Left lobe of liver (tissue), 2 donors: ENCODE data around the gene RBKS. TPM values are rescaled to one million over a fixed set of nuclear protein-coding genes. Genes with fewer than 3 reads are reported as not detected.

Experiments used
- ATAC-seq: fragments of 200-7000 bp; cut with Tn5 transposase; one replicate; pipeline ENCODE4 v1.9.1; 2020; ENCODE audit warnings: mild to moderate bottlenecking, moderate library complexity
- DNase-seq: peaks from one replicate; pipeline ENCODE4 v3.0.0-alpha.2; 2020; ENCODE audit warnings: low spot score
- total RNA-seq: library from RNA; stranded (reverse); gene quantifications from one replicate; pipeline ENCODE4 v1.2.1, GENCODE V29; 2021
- donor health status: DM: no; HTN: no; CAD: no; lungs with moderate emphysema.
- donor health status: DM: no; HTN: yes; CAD: no.

RBKS gene
- total RNA-seq, 1 donor from 2014 or later, result 13.3 TPM

DNA sequence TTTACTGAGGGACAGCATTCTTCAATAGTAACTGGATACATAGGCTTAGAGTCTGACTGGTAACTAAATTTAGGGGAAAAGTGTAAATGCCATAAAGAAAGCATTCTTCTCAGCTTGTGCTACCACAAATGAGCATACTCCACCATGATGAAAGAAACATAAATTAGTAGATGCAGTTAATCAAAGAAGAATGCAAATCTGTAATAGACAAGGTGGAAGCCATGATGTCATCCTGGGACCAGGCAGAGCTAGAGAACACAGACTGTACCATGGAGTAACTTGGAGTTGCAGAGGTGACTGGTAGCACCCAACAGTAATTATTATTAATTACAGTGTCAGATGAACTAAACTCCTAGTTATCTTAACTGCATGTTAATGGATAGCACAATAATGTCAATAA lies 51.7 kb downstream of the RBKS start:
- DNase-seq, result no peak
- no peak for ATAC-seq

DNA sequence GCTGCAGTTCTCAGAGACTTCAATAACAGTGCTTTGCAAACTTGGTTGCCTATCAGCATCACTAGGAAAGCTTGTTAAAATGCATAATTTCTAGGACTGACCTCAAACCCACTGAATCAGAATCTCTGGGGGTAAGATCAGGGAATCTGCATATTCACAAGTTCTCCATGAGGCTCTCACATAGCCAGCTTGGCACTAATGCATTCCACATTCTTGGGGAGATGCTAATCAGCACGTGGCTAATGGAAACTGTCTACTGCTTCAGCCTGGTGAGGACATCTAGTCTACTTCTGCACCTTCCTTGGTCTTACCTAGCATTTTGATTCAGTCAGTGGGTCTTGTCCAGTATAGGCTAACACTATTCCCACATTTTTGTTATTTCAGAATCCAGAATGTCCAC lies 56.3 kb downstream of the RBKS start:
- DNase-seq (no peak), ATAC-seq (no peak)

DNA sequence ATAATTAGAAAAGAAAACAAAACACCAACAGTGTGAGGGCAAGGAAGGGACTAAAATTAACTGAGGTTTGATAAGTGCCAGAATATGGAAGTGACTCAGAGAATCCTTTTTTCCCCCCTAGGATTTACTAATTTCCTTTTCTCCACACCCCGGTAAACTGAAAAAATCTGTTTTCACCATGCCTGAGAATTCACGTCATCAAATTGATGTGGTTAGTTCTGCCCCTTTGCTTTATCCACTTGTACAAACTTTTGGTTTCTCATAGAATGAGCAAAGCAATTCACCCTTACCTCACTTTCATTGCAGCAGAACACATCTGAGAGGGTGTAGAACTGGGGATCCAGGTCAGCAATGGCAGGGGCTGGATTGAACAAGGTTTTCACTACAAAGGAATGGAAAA lies 57.8 kb downstream of the RBKS start:
- no peak for ATAC-seq
- no peak for DNase-seq

DNA sequence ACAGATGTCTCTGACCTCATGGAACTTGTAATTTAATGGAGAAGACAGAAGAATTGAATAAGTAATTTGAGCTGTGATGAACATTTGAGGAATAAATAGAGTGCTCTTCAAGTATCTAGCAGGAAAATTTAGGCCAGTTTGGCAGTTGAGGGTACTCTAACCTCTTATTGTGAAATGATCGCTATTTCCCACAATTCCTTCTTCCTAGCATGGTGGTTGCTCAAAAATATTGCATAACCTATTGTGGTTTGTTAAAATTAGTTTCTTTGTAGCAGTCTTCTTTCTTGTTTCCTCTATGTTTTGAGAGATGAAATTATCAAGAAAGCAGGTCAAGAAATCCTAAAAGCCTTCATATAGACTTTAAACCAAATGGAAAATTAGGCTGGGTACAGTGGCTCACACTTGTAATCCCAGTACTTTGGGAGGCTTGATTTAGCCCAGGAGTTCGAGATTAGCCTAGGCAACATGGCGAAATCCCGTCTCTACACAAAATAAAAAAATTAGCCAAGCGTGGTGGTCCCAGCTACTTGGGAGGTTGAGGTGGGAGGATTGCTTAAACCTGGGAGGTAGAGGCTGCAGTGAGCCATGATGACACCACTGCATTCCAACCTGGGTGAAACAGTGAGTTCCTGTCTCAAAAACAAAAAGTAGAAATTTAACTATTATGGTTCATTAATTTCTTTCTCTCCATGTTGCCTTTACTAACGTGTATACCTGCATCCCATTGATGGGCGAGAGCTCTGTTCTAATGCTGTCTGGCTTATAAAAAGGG lies 58.7 kb downstream of the RBKS start:
- no peak for ATAC-seq
- no peak for DNase-seq

DNA sequence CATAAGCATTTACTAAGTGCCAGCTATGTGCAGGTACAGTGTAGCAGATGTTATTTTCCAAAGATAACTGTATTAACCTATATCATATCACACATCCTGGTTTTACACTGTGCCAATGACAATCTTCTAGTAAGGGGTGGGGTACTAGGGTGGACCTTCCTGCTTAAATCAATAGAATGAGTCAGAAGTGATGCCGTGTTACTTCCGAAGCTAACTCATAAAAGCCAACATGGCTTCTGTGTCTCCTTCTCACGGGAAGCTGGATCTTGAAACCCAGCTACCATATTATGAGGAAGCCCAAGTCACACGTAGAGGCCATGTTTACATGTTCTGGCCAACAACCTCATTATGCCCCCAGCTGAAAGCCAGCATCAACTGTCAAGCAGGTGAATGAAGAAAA lies 59.5 kb downstream of the RBKS start:
- ATAC-seq, result no peak
- DNase-seq, result no peak

DNA sequence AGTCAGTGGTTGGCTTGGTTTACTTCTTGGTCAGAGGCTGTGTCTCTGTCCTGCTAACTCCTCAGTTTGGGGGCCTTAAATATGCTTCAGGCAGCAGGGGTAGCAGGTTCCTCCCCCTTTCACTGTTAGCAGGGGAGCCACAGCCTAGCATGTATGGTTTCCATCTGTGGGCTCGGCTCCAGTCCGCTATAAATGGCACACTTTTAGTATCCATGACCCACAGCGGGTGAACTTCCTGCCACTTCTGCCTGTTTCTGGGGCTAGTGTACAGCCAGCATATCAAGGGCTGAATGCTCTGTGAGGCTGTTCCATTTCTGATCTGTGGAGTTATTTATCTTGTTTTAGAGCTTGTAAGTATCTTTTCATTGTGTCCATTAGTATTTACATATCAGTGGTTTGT lies 60.4 kb downstream of the RBKS start:
- no peak for DNase-seq
- no peak for ATAC-seq

DNA sequence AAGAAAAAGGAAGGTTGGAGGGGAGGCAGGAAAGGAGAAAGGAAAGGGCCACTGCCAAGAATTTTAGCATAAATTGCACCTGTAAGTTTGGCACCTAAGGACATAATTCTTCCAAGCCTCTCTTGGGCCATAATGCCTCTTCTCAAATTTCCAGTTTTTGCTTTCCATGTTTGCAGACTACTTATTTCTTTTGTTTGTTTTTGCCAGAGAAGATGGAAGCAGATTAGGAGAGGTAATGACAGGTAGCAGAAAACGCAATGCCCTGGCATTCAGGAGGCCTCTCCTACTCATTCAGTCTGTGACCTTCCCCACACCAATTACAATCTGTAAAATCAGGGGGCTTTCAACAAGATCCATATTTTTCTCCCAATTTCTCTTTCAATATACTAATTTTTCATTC lies 61.9 kb downstream of the RBKS start:
- DNase-seq (no peak), ATAC-seq (no peak)

DNA sequence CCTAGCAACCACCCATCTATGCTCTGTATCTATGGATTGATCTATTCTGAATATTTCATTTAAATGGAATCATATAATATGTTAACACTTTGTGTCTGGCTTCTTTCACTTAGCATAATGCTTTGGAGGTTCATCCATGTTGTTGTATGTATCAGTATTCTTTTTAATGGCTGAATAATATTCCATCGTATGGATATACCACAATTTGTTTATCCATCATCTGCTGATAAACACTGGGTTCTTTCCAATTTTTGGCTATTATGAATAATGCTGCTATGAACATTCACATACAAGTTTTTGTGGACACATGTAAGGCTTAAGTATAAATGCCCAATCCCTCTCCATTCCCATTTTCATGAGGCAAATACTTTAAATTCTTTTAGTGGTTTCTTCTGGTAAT lies 65.8 kb downstream of the RBKS start:
- DNase-seq (no peak), ATAC-seq (no peak)

DNA sequence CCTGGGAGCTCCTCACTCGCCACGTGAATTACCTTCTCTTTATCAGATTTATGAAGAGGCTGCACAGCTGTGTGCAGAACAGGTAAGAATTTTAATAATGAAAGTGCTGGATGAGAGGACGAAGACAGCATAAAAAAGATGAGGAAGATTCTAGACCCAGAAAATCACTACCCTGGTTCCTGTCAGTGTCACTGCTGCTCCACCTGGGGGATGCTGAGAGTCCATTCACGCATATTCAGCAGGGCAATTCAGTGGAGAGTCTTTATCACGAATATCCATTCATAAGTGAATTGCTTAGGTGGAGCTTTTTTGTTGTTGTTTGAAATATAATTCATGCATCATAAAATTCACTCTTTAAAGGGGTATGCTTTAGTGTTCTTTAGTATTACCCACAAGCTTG lies 66.6 kb downstream of the RBKS start:
- no peak for ATAC-seq
- no peak for DNase-seq

DNA sequence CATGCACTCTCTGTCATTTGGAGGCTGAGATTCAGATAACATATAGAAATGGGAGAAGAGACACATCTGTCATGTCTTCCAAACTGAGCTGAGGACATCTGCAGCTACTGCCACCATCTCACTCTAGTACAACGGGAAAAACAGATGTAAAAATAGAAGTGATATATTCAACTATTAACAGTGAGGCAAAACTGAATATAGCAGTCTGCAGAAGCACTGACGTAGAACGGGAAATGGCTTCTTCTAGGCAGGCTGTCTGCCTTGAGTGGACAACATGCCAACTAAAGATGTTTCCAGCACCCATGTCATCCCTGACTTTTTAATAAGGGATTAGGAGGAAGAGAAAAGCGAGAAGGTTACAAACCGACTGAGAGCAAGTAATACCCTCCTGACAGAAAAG lies 67.1 kb downstream of the RBKS start:
- DNase-seq, result no peak
- ATAC-seq, result no peak

DNA sequence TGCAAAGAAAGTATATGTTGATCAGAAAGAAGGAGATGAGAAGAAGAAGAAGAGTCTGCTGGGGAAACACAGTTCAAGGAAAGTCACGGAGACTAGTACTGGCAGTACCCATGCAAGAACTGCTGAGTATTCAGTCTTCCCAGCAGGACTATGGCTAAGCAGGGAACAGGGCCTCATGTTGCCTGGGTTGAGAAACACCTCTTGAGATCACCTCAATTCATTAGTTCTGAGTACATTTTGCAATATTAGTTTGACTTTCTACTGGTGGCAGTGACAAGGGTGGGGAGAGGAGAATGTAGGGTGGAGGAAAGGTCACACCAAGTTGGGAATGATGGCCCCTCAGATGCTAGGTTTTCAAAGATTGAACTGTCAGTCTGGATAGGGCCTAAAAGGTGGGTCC lies 68.1 kb downstream of the RBKS start:
- no peak for DNase-seq
- ATAC-seq, result no peak

DNA sequence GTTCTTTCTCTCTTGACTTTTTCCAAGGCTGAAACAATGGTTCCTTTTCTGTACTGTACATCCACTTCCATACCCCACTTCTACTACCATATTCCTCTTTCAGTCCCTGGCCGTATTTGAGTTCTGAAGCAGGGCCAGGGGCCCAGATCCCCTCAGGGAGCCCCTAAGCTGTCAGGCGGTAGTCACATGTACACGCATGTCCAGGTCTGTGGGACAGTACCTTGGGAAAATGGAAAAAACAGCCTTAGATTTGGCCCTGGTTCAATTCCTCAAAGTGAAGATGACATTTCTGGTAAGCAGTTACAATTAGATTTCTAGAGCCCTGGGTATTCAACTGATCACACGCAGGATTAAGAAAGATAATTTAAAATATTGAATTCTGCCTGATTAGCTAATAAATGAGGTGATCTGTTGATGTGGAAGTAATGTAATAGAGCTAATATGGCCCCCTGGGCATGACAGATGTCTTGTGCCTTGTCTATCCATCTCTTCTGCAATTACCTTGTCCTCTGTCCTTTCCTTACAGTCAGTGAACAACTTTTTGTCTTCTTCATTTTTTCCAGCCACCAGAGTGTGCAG lies 74.2 kb downstream of the RBKS start:
- no peak for ATAC-seq
- DNase-seq, result no peak

DNA sequence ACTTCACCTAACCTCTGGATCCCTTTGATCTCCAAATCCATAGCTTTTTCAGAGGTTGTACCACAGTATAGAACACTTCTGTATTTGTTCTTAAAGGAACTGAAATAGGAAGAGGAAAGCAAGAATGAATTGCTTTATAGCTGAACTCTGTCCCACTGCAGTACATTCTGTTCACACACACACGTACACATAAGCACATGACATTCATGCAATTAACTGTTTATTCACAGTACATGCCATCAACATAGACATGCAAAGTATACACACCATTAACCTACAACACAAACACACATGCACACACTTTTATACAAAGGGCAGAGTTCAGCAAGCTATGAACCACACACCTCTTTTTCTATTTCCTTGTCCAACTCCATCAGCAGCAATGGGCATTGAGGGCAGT lies 75.4 kb downstream of the RBKS start:
- ATAC-seq (no peak), DNase-seq (no peak)

DNA sequence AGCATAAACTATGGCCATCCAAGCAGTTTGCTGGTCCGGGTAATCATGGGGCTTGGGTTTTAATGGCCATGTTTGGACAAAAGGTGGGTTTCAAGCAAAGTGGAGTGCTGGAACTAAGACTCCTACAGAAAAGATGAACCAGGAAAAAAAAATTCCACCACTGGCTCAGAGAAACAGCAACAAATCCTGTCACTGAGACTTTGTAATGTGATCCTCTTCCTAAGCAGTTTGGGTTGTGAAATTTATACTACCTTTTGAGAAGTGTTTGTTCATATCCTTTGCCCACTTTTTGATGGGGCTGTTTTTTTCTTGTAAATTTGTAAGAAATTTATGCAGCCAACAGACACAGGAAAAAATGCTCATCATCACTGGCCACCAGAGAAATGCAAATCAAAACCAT lies 78.4 kb downstream of the RBKS start:
- ATAC-seq (no peak), DNase-seq (no peak)

DNA sequence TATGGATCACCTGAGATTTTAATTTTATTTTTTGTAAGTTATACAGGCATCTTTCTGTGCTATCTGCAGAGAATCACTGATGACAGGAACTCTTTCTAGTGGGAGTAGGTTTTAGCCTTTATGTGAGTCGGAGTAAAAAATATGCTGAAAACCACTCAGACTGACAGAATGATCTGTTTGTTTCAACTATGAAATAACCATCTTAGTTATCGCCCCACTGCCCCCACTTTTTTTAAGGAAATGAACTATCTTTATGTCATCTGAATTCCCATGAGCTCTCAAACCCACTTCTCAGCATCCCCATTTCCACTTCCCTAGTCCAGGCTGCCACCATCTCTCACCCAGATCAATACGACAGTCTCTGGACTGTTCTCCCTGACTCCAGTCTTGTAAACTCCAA lies 79.7 kb downstream of the RBKS start:
- ATAC-seq, result no peak
- no peak for DNase-seq

DNA sequence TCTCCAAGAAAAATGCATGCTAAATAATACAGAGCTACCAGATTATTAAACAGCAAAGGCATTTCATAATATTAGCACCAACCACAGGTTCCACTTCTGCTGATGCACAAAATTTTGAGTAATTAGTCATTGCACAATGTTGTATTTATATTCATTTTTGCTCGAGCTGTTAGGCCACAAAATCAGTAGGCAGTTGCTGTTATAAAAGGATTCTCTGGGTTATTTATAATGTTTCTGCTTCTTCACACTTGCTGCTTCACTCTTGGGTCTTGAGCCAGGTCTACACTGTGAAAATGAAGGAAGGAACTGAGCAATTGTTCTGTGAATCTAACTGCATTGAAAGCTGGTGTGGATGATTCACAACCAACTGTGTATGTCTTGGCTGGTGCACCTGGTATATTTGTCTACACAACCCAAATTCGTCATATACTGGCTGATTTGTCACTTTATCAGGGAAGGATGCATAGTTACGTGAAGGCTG lies 80.4 kb downstream of the RBKS start:
- DNase-seq (no peak), ATAC-seq (no peak)

DNA sequence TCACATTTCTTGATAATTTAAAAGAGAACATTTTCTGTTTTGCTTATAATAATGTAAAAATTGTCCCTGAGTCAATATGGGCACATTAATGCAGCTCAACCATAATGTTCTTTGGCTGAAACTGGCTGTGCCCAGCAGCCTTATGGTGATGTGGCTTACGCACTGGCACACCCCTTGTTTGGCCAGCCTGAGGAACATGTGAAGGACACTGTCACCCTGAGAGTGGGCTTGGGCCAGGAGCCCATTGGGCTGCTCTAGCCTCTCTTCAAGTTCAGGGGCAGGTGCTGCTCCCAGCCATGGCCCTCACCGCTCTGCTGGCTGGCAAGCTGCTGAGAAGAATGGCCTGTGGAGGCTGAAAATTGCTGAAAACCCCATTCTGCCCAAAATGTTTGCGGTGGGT lies 81.2 kb downstream of the RBKS start:
- no peak for ATAC-seq
- DNase-seq, result no peak

DNA sequence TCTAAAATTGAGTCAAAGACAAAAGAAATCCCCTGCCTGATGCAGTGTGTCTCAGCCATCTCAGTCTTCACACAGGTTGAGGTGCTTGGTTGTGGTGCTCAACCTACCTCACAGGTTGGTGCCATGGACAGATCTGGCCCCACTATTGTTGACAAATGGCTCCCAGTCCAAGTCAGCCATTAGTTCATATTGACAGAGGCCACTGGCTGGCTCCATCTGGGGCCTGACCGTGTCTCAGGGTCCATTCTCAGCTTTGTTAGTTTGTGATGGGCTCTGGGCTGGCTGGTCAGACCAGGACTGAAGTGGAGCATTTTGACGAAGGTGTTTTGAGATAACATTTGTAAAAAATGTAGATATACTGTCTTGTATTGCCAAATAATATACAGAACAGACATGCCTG lies 81.8 kb downstream of the RBKS start:
- DNase-seq (no peak), ATAC-seq (no peak)

DNA sequence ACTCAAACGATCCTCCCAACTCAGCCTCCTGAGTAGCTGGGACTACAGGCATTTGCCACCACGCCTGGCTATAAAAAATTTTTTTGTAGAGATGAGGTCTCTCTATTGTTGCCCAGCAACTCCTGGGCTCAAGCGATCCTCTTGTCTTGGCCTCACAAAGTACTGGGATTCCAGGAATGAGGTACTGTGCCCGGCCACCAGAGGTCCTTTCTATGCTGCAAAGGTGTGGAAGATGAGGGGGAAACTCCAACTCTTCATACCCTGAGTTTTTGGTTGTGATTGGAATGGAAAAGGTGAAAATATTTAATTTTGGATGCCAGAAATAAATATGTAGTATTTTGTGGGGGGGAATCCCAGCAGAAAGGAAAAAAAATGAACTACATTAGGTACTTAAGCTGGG lies 82.7 kb downstream of the RBKS start:
- DNase-seq (no peak), ATAC-seq (peak; percentile 65)

DNA sequence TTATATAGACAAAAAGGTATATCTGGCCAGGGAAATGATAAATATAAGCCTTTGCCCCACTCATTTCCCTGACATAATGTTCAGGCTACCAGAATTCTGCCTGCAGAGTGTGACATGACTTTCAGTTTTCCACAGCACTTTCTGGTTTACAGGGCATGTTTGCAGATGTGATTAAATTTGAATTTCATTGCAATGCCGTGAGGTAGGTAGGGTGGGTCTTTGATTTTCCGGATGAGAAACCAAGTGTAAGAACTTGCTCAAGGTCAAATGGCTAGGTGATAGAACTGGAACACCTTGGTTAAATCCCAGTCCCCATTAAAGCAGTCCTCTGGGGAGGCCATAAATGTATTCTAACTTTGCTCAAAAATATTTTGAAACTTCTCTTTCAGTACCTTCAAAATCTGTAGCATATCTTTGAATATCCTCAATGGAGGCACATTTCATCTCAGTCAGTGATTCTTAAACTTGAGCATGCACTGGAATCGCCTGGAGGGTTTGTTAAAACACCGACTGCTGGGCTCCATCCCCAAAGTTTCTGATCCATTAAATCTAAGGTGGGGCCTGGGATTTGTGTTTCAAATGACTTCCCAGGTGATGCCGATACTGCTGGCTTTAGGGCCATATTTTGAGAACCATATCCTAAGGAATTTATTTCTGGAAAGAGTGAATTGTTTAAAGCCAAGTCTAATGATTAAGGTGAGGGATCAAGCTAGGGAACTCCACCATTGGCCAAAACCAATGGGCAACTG lies 83.7 kb downstream of the RBKS start:
- DNase-seq (no peak), ATAC-seq (no peak)

DNA sequence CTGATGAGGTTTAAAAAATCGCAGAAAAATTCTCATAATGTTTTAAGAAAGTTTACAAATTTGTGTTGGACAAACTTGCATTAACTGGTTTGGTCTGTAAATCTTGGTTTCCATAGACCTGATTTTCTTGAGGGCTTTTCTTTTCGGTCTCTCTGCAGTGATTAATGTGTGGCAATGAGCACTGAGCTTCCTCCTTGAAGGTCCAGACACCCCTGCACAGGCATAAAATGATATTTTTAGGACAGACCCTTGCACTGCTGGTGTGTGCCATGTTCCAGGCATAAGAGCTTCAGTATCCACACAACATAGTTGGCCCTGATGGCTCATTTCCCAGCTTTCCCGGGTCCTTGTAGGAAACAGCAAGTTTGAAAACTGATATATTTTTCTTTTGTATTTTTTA lies 85.0 kb downstream of the RBKS start:
- ATAC-seq (no peak), DNase-seq (no peak)

DNA sequence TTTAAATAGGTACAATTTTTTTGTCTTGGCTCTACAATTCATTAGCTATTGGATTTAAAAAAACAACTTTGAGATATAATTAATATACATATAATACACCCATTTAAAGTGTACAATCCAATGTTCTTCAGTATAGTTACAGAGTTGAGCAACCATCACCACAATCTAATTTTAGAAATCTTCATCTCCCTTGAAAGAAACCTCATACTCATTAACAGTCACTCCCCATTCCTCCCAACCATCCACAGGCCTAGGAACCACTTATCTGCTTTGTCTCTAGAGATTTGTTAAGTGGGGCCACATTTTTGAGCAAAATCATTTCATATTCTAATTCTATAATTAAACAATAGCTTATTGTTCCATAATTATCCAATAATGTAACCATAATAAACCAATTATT lies 86.0 kb downstream of the RBKS start:
- no peak for DNase-seq
- ATAC-seq, result no peak
